ENCODE data around the gene VEGFA. TPM values are rescaled to one million over a fixed set of nuclear protein-coding genes. Genes with fewer than 3 reads are reported as not detected.
A peak's percentile ranks its signal among the peaks of the same experiment; 100 is the strongest.

VEGFA gene
- total RNA-seq, 1 experiment from 2014 or later = 174 TPM

DNA sequence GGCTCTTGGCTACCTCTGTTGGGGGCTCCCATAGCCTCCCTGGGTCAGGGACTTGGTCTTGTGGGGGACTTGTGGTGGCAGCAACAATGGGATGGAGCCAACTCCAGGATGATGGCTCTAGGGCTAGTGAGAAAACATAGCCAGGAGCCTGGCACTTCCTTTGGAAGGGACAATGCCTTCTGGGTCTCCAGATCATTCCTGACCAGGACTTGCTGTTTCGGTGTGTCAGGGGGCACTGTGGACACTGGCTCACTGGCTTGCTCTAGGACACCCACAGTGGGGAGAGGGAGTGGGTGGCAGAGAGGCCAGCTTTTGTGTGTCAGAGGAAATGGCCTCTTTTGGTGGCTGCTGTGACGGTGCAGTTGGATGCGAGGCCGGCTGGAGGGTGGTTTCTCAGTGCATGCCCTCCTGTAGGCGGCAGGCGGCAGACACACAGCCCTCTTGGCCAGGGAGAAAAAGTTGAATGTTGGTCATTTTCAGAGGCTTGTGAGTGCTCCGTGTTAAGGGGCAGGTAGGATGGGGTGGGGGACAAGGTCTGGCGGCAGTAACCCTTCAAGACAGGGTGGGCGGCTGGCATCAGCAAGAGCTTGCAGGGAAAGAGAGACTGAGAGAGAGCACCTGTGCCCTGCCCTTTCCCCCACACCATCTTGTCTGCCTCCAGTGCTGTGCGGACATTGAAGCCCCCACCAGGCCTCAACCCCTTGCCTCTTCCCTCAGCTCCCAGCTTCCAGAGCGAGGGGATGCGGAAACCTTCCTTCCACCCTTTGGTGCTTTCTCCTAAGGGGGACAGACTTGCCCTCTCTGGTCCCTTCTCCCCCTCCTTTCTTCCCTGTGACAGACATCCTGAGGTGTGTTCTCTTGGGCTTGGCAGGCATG is 9.2 kb downstream of the VEGFA start:
- Mint-ChIP-seq H3K9me3 (ENCODE audit: unreplicated experiment) (no peaks in the 10 kb centered on the region), H3K27ac (ENCODE audit: unreplicated experiment) (peak overlapping the region; percentile 34), H3K4me3 (ENCODE audit: unreplicated experiment) (no peak overlapping the region), H3K27me3 (ENCODE audit: insufficient read depth, unreplicated experiment) (no peaks in the 10 kb centered on the region), H3K4me1 (ENCODE audit: low read depth, unreplicated experiment) (peaks cover 6% of the 10 kb centered on the region), H3K36me3 (ENCODE audit: insufficient read depth, unreplicated experiment) (peaks cover 100% of the 10 kb centered on the region)
- Histone ChIP-seq H3K36me3 (ENCODE audit: control insufficient read depth, insufficient read depth, low read length) (peaks cover 30% of the 10 kb centered on the region), H3K4me1 (peaks cover 12% of the 10 kb centered on the region), H3K27me3 (replicated peaks; ENCODE audit: control insufficient read depth, insufficient read depth, low read length) (no peaks in the 10 kb centered on the region), H3K4me3 (ENCODE audit: low read depth, low read length) (no peak overlapping the region), H3K9me3 (no peaks in the 10 kb centered on the region)
- TF ChIP-seq, protein P1, sequence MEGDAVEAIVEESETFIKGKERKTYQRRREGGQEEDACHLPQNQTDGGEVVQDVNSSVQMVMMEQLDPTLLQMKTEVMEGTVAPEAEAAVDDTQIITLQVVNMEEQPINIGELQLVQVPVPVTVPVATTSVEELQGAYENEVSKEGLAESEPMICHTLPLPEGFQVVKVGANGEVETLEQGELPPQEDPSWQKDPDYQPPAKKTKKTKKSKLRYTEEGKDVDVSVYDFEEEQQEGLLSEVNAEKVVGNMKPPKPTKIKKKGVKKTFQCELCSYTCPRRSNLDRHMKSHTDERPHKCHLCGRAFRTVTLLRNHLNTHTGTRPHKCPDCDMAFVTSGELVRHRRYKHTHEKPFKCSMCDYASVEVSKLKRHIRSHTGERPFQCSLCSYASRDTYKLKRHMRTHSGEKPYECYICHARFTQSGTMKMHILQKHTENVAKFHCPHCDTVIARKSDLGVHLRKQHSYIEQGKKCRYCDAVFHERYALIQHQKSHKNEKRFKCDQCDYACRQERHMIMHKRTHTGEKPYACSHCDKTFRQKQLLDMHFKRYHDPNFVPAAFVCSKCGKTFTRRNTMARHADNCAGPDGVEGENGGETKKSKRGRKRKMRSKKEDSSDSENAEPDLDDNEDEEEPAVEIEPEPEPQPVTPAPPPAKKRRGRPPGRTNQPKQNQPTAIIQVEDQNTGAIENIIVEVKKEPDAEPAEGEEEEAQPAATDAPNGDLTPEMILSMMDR (IDR thresholded peaks at IDR 0.05; ENCODE audit: insufficient read depth in 1 of 2, low read depth in 1 of 2, low read length in 1 of 2, severe bottlenecking in 1 of 2, unreplicated experiment in 1 of 2) = no peak
- intact Hi-C loops (cut with micrococcal nuclease; ENCODE audit: unreplicated experiment) = no loop called here
- POLR2A ChIA-PET = interaction anchor here (1.0 kb wide), 1 partner anchor 9 kb away, joined by 4 read pairs; the partner anchor contains the start of gene VEGFA
- DNase-seq = no peak
- CTCF ChIA-PET = no interaction called here
- BruUV-seq (replicated peaks) = no TSS peak

DNA sequence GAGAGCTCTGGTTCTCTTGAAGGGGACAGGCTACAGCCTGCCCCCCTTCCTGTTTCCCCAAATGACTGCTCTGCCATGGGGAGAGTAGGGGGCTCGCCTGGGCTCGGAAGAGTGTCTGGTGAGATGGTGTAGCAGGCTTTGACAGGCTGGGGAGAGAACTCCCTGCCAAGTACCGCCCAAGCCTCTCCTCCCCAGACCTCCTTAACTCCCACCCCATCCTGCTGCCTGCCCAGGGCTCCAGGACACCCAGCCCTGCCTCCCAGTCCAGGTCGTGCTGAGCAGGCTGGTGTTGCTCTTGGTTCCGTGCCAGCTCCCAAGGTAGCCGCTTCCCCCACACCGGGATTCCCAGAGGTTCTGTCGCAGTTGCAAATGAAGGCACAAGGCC is 9.8 kb downstream of the VEGFA start:
- no peak for DNase-seq
- ChIA-PET POLR2A (no interaction called here), CTCF (no interaction called here)
- Mint-ChIP-seq H3K4me3 (ENCODE audit: unreplicated experiment) (no peak overlapping the region), H3K9me3 (ENCODE audit: unreplicated experiment) (no peaks in the 10 kb centered on the region), H3K4me1 (ENCODE audit: low read depth, unreplicated experiment) (peaks cover 6% of the 10 kb centered on the region), H3K27me3 (ENCODE audit: insufficient read depth, unreplicated experiment) (no peaks in the 10 kb centered on the region), H3K27ac (ENCODE audit: unreplicated experiment) (peak overlapping the region; percentile 50), H3K36me3 (ENCODE audit: insufficient read depth, unreplicated experiment) (peaks cover 100% of the 10 kb centered on the region)
- H3K36me3 ChIP-seq (ENCODE audit: control insufficient read depth, insufficient read depth, low read length) = peaks cover 28% of the 10 kb centered on the region
- intact Hi-C loops (cut with micrococcal nuclease; ENCODE audit: unreplicated experiment) = no loop called here
- no TSS peak for BruUV-seq (replicated peaks)
- TF ChIP-seq, protein P1 (IDR thresholded peaks at IDR 0.05; ENCODE audit: insufficient read depth in 1 of 2, low read depth in 1 of 2, low read length in 1 of 2, severe bottlenecking in 1 of 2, unreplicated experiment in 1 of 2) = no peak
- no peaks in the 10 kb centered on the region for H3K27me3 ChIP-seq (replicated peaks; ENCODE audit: control insufficient read depth, insufficient read depth, low read length)
- H3K4me3 ChIP-seq (ENCODE audit: low read depth, low read length) = no peak overlapping the region
- no peaks in the 10 kb centered on the region for H3K9me3 ChIP-seq
- peaks cover 6% of the 10 kb centered on the region for H3K4me1 ChIP-seq

DNA sequence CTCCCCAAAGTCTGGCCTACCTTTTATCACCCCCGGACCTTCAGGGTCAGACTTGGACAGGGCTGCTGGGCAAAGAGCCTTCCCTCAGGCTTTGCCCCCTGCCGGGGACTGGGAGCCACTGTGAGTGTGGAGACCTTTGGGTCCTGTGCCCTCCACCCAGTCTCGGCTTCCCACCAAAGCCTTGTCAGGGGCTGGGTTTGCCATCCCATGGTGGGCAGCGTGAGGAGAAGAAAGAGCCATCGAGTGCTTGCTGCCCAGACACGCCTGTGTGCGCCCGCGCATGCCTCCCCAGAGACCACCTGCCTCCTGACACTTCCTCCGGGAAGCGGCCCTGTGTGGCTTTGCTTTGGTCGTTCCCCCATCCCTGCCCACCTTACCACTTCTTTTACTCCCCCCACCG is 10.3 kb downstream of the VEGFA start:
- DNase-seq = no peak
- Mint-ChIP-seq H3K4me3 (ENCODE audit: unreplicated experiment) (no peak overlapping the region), H3K27ac (ENCODE audit: unreplicated experiment) (peak overlapping the region; percentile 50), H3K9me3 (ENCODE audit: unreplicated experiment) (no peaks in the 10 kb centered on the region), H3K36me3 (ENCODE audit: insufficient read depth, unreplicated experiment) (peaks cover 100% of the 10 kb centered on the region), H3K27me3 (ENCODE audit: insufficient read depth, unreplicated experiment) (no peaks in the 10 kb centered on the region), H3K4me1 (ENCODE audit: low read depth, unreplicated experiment) (peaks cover 6% of the 10 kb centered on the region)
- BruUV-seq (replicated peaks) = no TSS peak
- H3K9me3 ChIP-seq = no peaks in the 10 kb centered on the region
- CTCF ChIA-PET = no interaction called here
- intact Hi-C loops (cut with micrococcal nuclease; ENCODE audit: unreplicated experiment) = no loop called here
- H3K36me3 ChIP-seq (ENCODE audit: control insufficient read depth, insufficient read depth, low read length) = peaks cover 28% of the 10 kb centered on the region
- no peak overlapping the region for H3K4me3 ChIP-seq (ENCODE audit: low read depth, low read length)
- TF ChIP-seq, protein P1 (IDR thresholded peaks at IDR 0.05; ENCODE audit: insufficient read depth in 1 of 2, low read depth in 1 of 2, low read length in 1 of 2, severe bottlenecking in 1 of 2, unreplicated experiment in 1 of 2) = no peak
- POLR2A ChIA-PET = no interaction called here
- peaks cover 2% of the 10 kb centered on the region for H3K4me1 ChIP-seq
- no peaks in the 10 kb centered on the region for H3K27me3 ChIP-seq (replicated peaks; ENCODE audit: control insufficient read depth, insufficient read depth, low read length)

Data from Caco-2 (cell line).